Liver (tissue), 9 donors: ENCODE measurements around the gene NKAIN2. TPM values are rescaled to one million over a fixed set of nuclear protein-coding genes. Genes with fewer than 3 reads are reported as not detected.

ENCODE experiments used
- DNase-seq: peaks from one replicate; pipeline ENCODE4 v3.0.0-alpha.2; 2017; ENCODE audit warnings: low spot score
- H3K27ac ChIP-seq, 2 donors: one replicate each; pipeline ENCODE4 v1.7.0; 2013; ENCODE audit warnings: inconsistent platforms in 2 of 2, low read length in 2 of 2, control low read depth in 1 of 2, low read depth in 1 of 2, mild to moderate bottlenecking in 1 of 2
- H3K27me3 ChIP-seq, 4 donors: one replicate each; pipeline versions ENCODE4 v1.6.1 to v1.7.0; 2013; ENCODE audit warnings: low read length in 3 of 4, inconsistent platforms in 1 of 4, mild to moderate bottlenecking in 1 of 4, moderate library complexity in 1 of 4; ENCODE audit not compliant: control insufficient read depth in 4 of 4, insufficient read depth in 4 of 4
- H3K36me3 ChIP-seq, 4 donors: one replicate each; pipeline versions ENCODE4 v1.6.1 to v1.7.0; 2013; ENCODE audit warnings: low read length in 3 of 4, mild to moderate bottlenecking in 3 of 4, low read depth in 1 of 4, moderate library complexity in 1 of 4; ENCODE audit not compliant: control insufficient read depth in 4 of 4, insufficient read depth in 3 of 4
- H3K4me1 ChIP-seq, 4 donors: one replicate each; pipeline versions ENCODE4 v1.6.1 to v1.7.0; 2013; ENCODE audit warnings: low read length in 3 of 4, mild to moderate bottlenecking in 3 of 4, moderate library complexity in 1 of 4; ENCODE audit not compliant: control insufficient read depth in 4 of 4, insufficient read depth in 4 of 4
- H3K4me3 ChIP-seq, 3 donors: one replicate each; pipeline versions ENCODE4 v1.6.1 to v1.7.0; 2013; ENCODE audit warnings: low read length in 3 of 3, control low read depth in 1 of 3, low read depth in 1 of 3, mild to moderate bottlenecking in 1 of 3
- H3K9ac ChIP-seq, 2 donors: one replicate each; pipeline ENCODE4 v1.7.0; 2013; ENCODE audit warnings: low read length in 2 of 2, mild to moderate bottlenecking in 2 of 2, moderate library complexity in 2 of 2, control low read depth in 1 of 2, low read depth in 1 of 2
- H3K9me3 ChIP-seq, 4 donors: one replicate each; pipeline versions ENCODE4 v1.6.1 to v1.7.0; 2013; ENCODE audit warnings: low read length in 3 of 4; ENCODE audit not compliant: control insufficient read depth in 4 of 4
- EGR1 ChIP-seq, 2 donors: IDR thresholded peaks; 2 replicates each; pipeline ENCODE4 v1.6.1; 2016 to 2018; ENCODE audit warnings: antibody characterized with exemption in 2 of 2, low read depth in 2 of 2
- FOXA1 ChIP-seq: IDR thresholded peaks from 2 replicates; pipeline ENCODE4 v1.6.1; 2016; ENCODE audit warnings: antibody characterized with exemption
- FOXA2 ChIP-seq: IDR thresholded peaks from 2 replicates; pipeline ENCODE4 v1.6.1; 2016; ENCODE audit warnings: antibody characterized with exemption
- GABPA ChIP-seq, 2 donors: IDR thresholded peaks in 1 of 2; conservative IDR thresholded peaks in 1 of 2; 2 replicates each; pipeline ENCODE4 v1.6.1; 2016; ENCODE audit warnings: antibody characterized with exemption in 2 of 2, mild to moderate bottlenecking in 1 of 2, moderate library complexity in 1 of 2
- HNF4A ChIP-seq, 2 donors: conservative IDR thresholded peaks; 2 replicates each; pipeline ENCODE4 v1.6.1; 2016; ENCODE audit warnings: antibody characterized with exemption in 2 of 2, mild to moderate bottlenecking in 2 of 2
- HNF4G ChIP-seq: IDR thresholded peaks from 2 replicates; pipeline ENCODE4 v1.6.1; 2016; ENCODE audit warnings: antibody characterized with exemption
- JUND ChIP-seq, 2 donors: IDR thresholded peaks; 2 replicates each; pipeline ENCODE4 v1.6.1; 2016; ENCODE audit warnings: antibody characterized with exemption in 2 of 2
- MAX ChIP-seq: IDR thresholded peaks from 2 replicates; pipeline ENCODE4 v1.6.1; 2016; ENCODE audit warnings: antibody characterized with exemption
- NR2F2 ChIP-seq: IDR thresholded peaks from 2 replicates; pipeline ENCODE4 v1.6.1; 2016; ENCODE audit warnings: antibody characterized with exemption
- RAD21 ChIP-seq, 2 donors: IDR thresholded peaks; 2 replicates each; pipeline ENCODE4 v1.6.1; 2016; ENCODE audit warnings: antibody characterized with exemption in 2 of 2, mild to moderate bottlenecking in 2 of 2
- REST ChIP-seq: IDR thresholded peaks from 2 replicates; pipeline ENCODE4 v1.6.1; 2016; ENCODE audit warnings: antibody characterized with exemption, mild to moderate bottlenecking
- RXRA ChIP-seq, 2 donors: IDR thresholded peaks; 2 replicates each; pipeline ENCODE4 v1.6.1; 2017 to 2018; ENCODE audit warnings: antibody characterized with exemption in 2 of 2, mild to moderate bottlenecking in 1 of 2
- SP1 ChIP-seq: IDR thresholded peaks from 2 replicates; pipeline ENCODE4 v1.6.1; 2018; ENCODE audit warnings: antibody characterized with exemption, mild to moderate bottlenecking
- TAF1 ChIP-seq: conservative IDR thresholded peaks from 2 replicates; pipeline ENCODE4 v1.6.1; 2016; ENCODE audit warnings: antibody characterized with exemption, mild to moderate bottlenecking
- YY1 ChIP-seq: IDR thresholded peaks from 2 replicates; pipeline ENCODE4 v1.6.1; 2016; ENCODE audit warnings: antibody characterized with exemption, mild to moderate bottlenecking
- WGBS: extraction: QIAGEN DNeasy Blood & Tissue Kit; methylation state at CpG from one replicate; pipeline ENCODE4 v1.1.7; 2013; 5-methylcytosine and 5-hydroxymethylcytosine counted together
- polyA plus RNA-seq, 2 donors: library from polyadenylated mRNA; stranded (reverse) in 1 of 2; unstranded in 1 of 2; fragments of 200-250 nt in 1 of 2; fragments of >200 nt in 1 of 2; fragmentation: Nextera tagmentation in 1 of 2; extraction: Ambion mirVana in 1 of 2; gene quantifications; one replicate each; pipeline versions ENCODE4 v1.2.1 to v1.2.3, GENCODE V29; 2013 to 2015
- total RNA-seq, 2 donors: library from RNA; depleted of rRNA; stranded (reverse); fragments of >200 nt; gene quantifications; one replicate each; pipeline ENCODE4 v1.2.3, GENCODE V29; 2014
- TF ChIP-seq, protein P1 (sequence below): IDR thresholded peaks from 2 replicates; pipeline ENCODE4 v1.6.1; 2016; ENCODE audit warnings: antibody characterized with exemption
- TF ChIP-seq, protein P2 (sequence below): IDR thresholded peaks from 2 replicates; pipeline ENCODE4 v1.6.1; 2016; ENCODE audit warnings: antibody characterized with exemption
- TF ChIP-seq, protein P3 (sequence below): fragments of 150-350 bp; IDR thresholded peaks from 2 replicates; pipeline ENCODE4 v1.5.1; 2017; ENCODE audit warnings: improper control_type of control experiment, low read depth, low read length; ENCODE audit not compliant: missing input control
- donor health status: healthy.
- donor health status: healthy.
- donor health status: healthy.
- donor health status: healthy.
- donor health status: healthy.

The NKAIN2 gene
- total and polyA plus RNA-seq, 4 donors = 0.05 to 0.14 TPM; not detected in 2

DNA sequence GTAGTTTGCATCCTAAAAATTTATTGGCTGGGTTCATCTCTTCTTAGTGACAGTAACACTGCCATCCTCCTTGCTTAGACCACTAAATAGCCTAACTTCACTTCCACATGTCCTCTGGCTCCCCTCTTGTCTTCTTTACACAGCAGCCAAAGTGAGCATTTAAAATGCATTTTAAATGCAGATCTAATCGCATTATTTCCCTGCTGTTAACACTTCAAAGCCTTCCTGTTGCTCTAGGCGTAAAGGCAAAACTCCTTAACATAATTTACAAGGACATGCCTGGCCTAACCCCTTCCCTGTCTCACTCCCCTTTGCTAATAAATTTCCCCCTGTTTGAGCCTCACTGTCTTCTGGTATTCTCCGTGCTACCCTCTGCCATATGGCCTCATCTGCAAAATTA is 26.5 kb downstream of the NKAIN2 start:
- WGBS = 27% methylated on average over 3 of the region's 3 CpGs

More for the DNA sequence above, 26.5 kb downstream of the NKAIN2 start:
- Histone ChIP-seq H3K4me3 (no peak overlapping the region), H3K9me3 (no peaks in the 10 kb centered on the region), H3K9ac (no peak overlapping the region), H3K4me1 (no peaks in the 10 kb centered on the region), H3K27me3 (no peaks in the 10 kb centered on the region), H3K27ac (no peak overlapping the region), H3K36me3 (no peaks in the 10 kb centered on the region)
- no peak for DNase-seq
- TF ChIP-seq EGR1 (IDR thresholded peaks at IDR 0.05; ENCODE audit: low read depth in 2 of 2) = no peak
- TF ChIP-seq JUND (IDR thresholded peaks at IDR 0.05) = no peak
- TF ChIP-seq REST = no peak
- TF ChIP-seq, protein P1, sequence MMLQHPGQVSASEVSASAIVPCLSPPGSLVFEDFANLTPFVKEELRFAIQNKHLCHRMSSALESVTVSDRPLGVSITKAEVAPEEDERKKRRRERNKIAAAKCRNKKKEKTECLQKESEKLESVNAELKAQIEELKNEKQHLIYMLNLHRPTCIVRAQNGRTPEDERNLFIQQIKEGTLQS = no peak
- TF ChIP-seq SP1 = no peak
- TF ChIP-seq FOXA1 = no peak
- TF ChIP-seq RXRA (IDR thresholded peaks at IDR 0.05) = no peak
- no peak for TF ChIP-seq NR2F2
- TF ChIP-seq RAD21 (IDR thresholded peaks at IDR 0.05) = no peak
- TF ChIP-seq HNF4G = no peak
- no peak for TF ChIP-seq GABPA (IDR thresholded peaks at IDR 0.05 in 1 of 2, conservative IDR thresholded peaks at IDR 0.05 in 1 of 2)
- TF ChIP-seq YY1 = no peak
- no peak for TF ChIP-seq MAX
- TF ChIP-seq, protein P2, sequence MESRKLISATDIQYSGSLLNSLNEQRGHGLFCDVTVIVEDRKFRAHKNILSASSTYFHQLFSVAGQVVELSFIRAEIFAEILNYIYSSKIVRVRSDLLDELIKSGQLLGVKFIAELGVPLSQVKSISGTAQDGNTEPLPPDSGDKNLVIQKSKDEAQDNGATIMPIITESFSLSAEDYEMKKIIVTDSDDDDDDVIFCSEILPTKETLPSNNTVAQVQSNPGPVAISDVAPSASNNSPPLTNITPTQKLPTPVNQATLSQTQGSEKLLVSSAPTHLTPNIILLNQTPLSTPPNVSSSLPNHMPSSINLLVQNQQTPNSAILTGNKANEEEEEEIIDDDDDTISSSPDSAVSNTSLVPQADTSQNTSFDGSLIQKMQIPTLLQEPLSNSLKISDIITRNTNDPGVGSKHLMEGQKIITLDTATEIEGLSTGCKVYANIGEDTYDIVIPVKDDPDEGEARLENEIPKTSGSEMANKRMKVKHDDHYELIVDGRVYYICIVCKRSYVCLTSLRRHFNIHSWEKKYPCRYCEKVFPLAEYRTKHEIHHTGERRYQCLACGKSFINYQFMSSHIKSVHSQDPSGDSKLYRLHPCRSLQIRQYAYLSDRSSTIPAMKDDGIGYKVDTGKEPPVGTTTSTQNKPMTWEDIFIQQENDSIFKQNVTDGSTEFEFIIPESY = no peak
- no peak for TF ChIP-seq FOXA2
- TF ChIP-seq, protein P3, sequence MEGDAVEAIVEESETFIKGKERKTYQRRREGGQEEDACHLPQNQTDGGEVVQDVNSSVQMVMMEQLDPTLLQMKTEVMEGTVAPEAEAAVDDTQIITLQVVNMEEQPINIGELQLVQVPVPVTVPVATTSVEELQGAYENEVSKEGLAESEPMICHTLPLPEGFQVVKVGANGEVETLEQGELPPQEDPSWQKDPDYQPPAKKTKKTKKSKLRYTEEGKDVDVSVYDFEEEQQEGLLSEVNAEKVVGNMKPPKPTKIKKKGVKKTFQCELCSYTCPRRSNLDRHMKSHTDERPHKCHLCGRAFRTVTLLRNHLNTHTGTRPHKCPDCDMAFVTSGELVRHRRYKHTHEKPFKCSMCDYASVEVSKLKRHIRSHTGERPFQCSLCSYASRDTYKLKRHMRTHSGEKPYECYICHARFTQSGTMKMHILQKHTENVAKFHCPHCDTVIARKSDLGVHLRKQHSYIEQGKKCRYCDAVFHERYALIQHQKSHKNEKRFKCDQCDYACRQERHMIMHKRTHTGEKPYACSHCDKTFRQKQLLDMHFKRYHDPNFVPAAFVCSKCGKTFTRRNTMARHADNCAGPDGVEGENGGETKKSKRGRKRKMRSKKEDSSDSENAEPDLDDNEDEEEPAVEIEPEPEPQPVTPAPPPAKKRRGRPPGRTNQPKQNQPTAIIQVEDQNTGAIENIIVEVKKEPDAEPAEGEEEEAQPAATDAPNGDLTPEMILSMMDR = no peak
- no peak for TF ChIP-seq TAF1
- no peak for TF ChIP-seq HNF4A (conservative IDR thresholded peaks at IDR 0.05)
